ENCODE measurements around the gene HTR4. TPM values are rescaled to one million over a fixed set of nuclear protein-coding genes. Genes with fewer than 3 reads are reported as not detected.

HTR4 gene
- total and polyA plus RNA-seq, 2 of the 4 experiments (the other 2 are of a cell fraction): not detected

DNA sequence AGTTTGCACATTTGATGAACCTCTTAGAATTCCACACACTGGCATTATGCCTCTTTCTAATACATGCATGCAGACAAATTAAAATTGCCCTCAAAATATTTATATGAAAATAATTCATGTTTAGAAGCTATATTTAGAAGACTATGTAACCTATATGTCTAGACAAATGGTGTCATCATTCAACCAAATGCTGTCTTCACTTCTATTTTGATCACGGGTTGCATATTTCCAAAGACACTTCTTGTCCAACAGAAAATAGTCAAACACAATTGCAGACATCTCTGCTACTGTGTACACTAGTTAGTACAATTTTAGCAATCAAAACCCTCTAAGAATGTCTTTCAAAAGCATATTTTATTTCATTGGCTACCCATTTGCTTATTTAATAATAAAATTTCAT is 156.6 kb downstream of the HTR4 start:
- in situ Hi-C loops (cut with MboI; ENCODE audit: low sequenced_read_pairs): no loop called here
- no peak overlapping the region for H3K4me2 ChIP-seq (ENCODE audit: low read depth, low read length)
- no peak overlapping the region for H4K91ac ChIP-seq (ENCODE audit: insufficient read depth, low read depth, low read length)
- H2AK9ac ChIP-seq (replicated peaks; ENCODE audit: low read depth, low read length, poor library complexity): no peak overlapping the region
- no peak overlapping the region for H4K5ac ChIP-seq (ENCODE audit: low read depth, low read length)
- H3K9me1 ChIP-seq (ENCODE audit: insufficient read depth, low read length): no peaks in the 10 kb centered on the region
- no peak overlapping the region for H2BK15ac ChIP-seq (ENCODE audit: low read depth, low read length)
- intact Hi-C loops (cut with micrococcal nuclease): no loop called here
- no peaks in the 10 kb centered on the region for H3K4me1 ChIP-seq (ENCODE audit: control insufficient read depth, insufficient read depth, low read length)
- no peak overlapping the region for H3K4ac ChIP-seq (ENCODE audit: low read depth, low read length)
- dilution Hi-C loops (cut with HindIII; ENCODE audit: low sequenced_read_pairs, unreplicated experiment): no loop called here
- no peak overlapping the region for H3K23ac ChIP-seq (ENCODE audit: low read depth, low read length)
- H3K56ac ChIP-seq (ENCODE audit: extremely low read depth, insufficient read depth, low read length): no peak overlapping the region
- no peak overlapping the region for H2BK5ac ChIP-seq (ENCODE audit: low read depth, low read length, poor library complexity, severe bottlenecking)
- H3K27me3 ChIP-seq (ENCODE audit: control insufficient read depth, insufficient read depth, low read length): no peaks in the 10 kb centered on the region; the same call in 1 of the 2 replicates
- H3K4me3 ChIP-seq (ENCODE audit: insufficient read depth, low read depth, low read length): no peak overlapping the region
- H2AFZ ChIP-seq (replicated peaks; ENCODE audit: low read length, poor library complexity): no peak overlapping the region
- no peak overlapping the region for H2AK5ac ChIP-seq (ENCODE audit: low read depth, low read length)
- H4K20me1 ChIP-seq (ENCODE audit: insufficient read depth, low read length): no peaks in the 10 kb centered on the region
- no CpG with 5 or more reads among the region's 1 CpG for WGBS, 2 experiments (ENCODE audit: extremely low coverage in 2 of 2, insufficient read length in 1 of 2)
- H3K27ac ChIP-seq (ENCODE audit: insufficient read depth, low read length): no peak overlapping the region
- no TSS peak for BruUV-seq (replicated peaks)
- H3K9me3 ChIP-seq (ENCODE audit: control insufficient read depth, insufficient read depth, low read length): no peaks in the 10 kb centered on the region
- H2BK20ac ChIP-seq (ENCODE audit: low read depth, low read length): no peak overlapping the region
- no peak overlapping the region for H4K8ac ChIP-seq (ENCODE audit: low read depth in 2 of 2, low read length in 2 of 2)
- ATAC-seq (ENCODE audit: low read depth) (no peak), DNase-seq (no peak)
- no peak overlapping the region for H2BK120ac ChIP-seq (ENCODE audit: low read depth, low read length)
- H3K36me3 ChIP-seq (ENCODE audit: control insufficient read depth, insufficient read depth, low read length): no peaks in the 10 kb centered on the region
- H3K79me1 ChIP-seq (ENCODE audit: low read depth in 1 of 2, low read length in 2 of 2): no peaks in the 10 kb centered on the region
- TF ChIP-seq CEBPB (IDR thresholded peaks at IDR 0.05; ENCODE audit: low read depth, low read length): no peak
- TF ChIP-seq, protein P1, sequence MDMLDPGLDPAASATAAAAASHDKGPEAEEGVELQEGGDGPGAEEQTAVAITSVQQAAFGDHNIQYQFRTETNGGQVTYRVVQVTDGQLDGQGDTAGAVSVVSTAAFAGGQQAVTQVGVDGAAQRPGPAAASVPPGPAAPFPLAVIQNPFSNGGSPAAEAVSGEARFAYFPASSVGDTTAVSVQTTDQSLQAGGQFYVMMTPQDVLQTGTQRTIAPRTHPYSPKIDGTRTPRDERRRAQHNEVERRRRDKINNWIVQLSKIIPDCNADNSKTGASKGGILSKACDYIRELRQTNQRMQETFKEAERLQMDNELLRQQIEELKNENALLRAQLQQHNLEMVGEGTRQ (IDR thresholded peaks at IDR 0.05; ENCODE audit: low read depth, low read length): no peak
- TF ChIP-seq, protein P2, sequence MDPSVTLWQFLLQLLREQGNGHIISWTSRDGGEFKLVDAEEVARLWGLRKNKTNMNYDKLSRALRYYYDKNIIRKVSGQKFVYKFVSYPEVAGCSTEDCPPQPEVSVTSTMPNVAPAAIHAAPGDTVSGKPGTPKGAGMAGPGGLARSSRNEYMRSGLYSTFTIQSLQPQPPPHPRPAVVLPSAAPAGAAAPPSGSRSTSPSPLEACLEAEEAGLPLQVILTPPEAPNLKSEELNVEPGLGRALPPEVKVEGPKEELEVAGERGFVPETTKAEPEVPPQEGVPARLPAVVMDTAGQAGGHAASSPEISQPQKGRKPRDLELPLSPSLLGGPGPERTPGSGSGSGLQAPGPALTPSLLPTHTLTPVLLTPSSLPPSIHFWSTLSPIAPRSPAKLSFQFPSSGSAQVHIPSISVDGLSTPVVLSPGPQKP (IDR thresholded peaks at IDR 0.05; ENCODE audit: borderline replicate concordance, low read depth, low read length): no peak
- TF ChIP-seq MAZ (IDR thresholded peaks at IDR 0.05; ENCODE audit: borderline replicate concordance, low read depth, low read length): no peak
- no peak for TF ChIP-seq POLR2A (IDR thresholded peaks at IDR 0.05; ENCODE audit: low read depth, low read length)
- TF ChIP-seq NFE2L2 (IDR thresholded peaks at IDR 0.05; ENCODE audit: low read depth, low read length): no peak
- H3K18ac ChIP-seq (ENCODE audit: low read depth, low read length): no peak overlapping the region
- H3K9ac ChIP-seq (ENCODE audit: low read depth, low read length): no peak overlapping the region
- H3K14ac ChIP-seq (replicated peaks; ENCODE audit: low read depth, low read length): no peak overlapping the region
- CTCF ChIA-PET: interaction anchor here (1.3 kb wide), 1 partner anchor 16 kb away, joined by 3 read pairs; no protein-coding TSS in a partner anchor
- POLR2A ChIA-PET (ENCODE audit: unreplicated experiment): no interaction called here

All from IMR-90 (cell line).